Measurements from ENCODE around the gene LSAMP. TPM values are rescaled to one million over a fixed set of nuclear protein-coding genes. Genes with fewer than 3 reads are reported as not detected.
A peak's percentile ranks its signal among the peaks of the same experiment; 100 is the strongest.

LSAMP gene
- total RNA-seq, 1 experiment from 2014 or later, result 5.7 TPM

DNA sequence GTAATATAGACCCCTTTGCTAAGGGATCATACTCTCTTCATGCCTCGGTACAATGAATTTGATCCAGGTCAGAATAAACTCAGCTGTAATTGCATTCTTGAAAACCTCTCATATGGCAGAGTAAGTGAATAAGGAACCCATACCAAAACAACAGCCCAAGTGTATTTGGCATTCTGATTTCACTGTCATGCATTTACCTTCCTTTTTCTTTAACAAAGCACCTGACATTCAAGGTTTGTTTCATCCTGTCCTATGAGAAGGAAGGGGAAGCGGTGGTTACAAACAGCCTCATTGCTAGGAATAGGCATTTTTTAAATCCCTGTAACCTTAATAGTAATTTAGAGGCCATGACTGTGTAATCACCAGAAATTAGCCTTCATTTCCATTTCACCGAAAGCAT, 97.1 kb downstream of the LSAMP start:
- TF ChIP-seq ZNF263 (CRISPR knock-in tag; IDR thresholded peaks at IDR 0.05; ENCODE audit: low read depth), result no peak
- TF ChIP-seq ZNF121 (CRISPR knock-in tag; IDR thresholded peaks at IDR 0.05), result no peak
- DNase-seq (ENCODE audit: low spot score) (no peak), ATAC-seq (peak; percentile 69)
- H3K27me3 Mint-ChIP-seq (ENCODE audit: low read depth), result no peaks in the 10 kb centered on the region
- CTCF ChIA-PET, result no interaction called here
- POLR2A ChIA-PET, result interaction anchor here (0.6 kb wide), 1 partner anchor 97 kb away, joined by 3 read pairs; the partner anchor contains the start of gene LSAMP
- H3K4me1 Mint-ChIP-seq, result peaks cover 26% of the 10 kb centered on the region
- peak overlapping the region; percentile 47; the same call in 1 of the 2 replicates for H3K27ac Mint-ChIP-seq
- H3K9me3 Mint-ChIP-seq, result no peaks in the 10 kb centered on the region
- no peak overlapping the region for H3K4me3 Mint-ChIP-seq
- no peaks in the 10 kb centered on the region for H3K36me3 Mint-ChIP-seq

DNA sequence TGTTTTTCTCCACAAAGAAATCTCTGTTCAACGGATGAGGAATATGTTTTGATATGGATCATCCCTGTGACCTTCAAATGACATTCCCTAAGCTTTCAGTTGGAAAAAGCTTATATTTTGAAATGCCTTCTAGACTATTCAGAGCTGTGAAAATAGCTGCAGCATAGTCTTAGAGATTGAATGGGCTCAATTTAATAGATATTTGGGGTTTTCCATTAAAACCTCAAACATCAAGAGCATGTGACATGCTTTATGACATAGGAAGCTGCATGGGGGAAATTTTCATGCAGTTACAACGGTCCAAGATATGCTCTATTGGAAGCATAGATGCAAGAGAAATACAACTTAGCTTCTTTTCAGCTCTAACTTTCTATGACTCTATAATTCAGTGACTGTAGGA, 102.8 kb downstream of the LSAMP start:
- CTCF ChIA-PET, result no interaction called here
- Mint-ChIP-seq H3K9me3 (no peaks in the 10 kb centered on the region), H3K4me1 (peaks cover 44% of the 10 kb centered on the region), H3K36me3 (no peaks in the 10 kb centered on the region), H3K27me3 (ENCODE audit: low read depth) (0 out of 2 replicates have a peak, but pooled peaks cover 4% of the 10 kb centered on the region), H3K27ac (no peak overlapping the region), H3K4me3 (no peak overlapping the region)
- POLR2A ChIA-PET, result no interaction called here
- TF ChIP-seq NFE2L1 (CRISPR knock-in tag; IDR thresholded peaks at IDR 0.05) (no peak), ZNF121 (CRISPR knock-in tag; IDR thresholded peaks at IDR 0.05) (no peak), MYBL2 (CRISPR knock-in tag; IDR thresholded peaks at IDR 0.05) (no peak), GRHL2 (CRISPR knock-in tag; IDR thresholded peaks at IDR 0.05; ENCODE audit: insufficient replicate concordance, severe bottlenecking) (no peak), ZNF416 (CRISPR knock-in tag; IDR thresholded peaks at IDR 0.05) (no peak), RORB (CRISPR knock-in tag; IDR thresholded peaks at IDR 0.05) (no peak), FOXJ3 (CRISPR knock-in tag; IDR thresholded peaks at IDR 0.05; ENCODE audit: borderline replicate concordance) (no peak), TEAD4 (CRISPR knock-in tag; IDR thresholded peaks at IDR 0.05) (no peak), KAT7 (CRISPR knock-in tag; IDR thresholded peaks at IDR 0.05; ENCODE audit: borderline replicate concordance) (no peak), CREB1 (CRISPR knock-in tag; IDR thresholded peaks at IDR 0.05) (no peak), PRRX2 (CRISPR knock-in tag; IDR thresholded peaks at IDR 0.05) (no peak), JAZF1 (CRISPR knock-in tag; IDR thresholded peaks at IDR 0.05) (no peak), ZNF232 (CRISPR knock-in tag; IDR thresholded peaks at IDR 0.05) (no peak), ESRRA (CRISPR knock-in tag; IDR thresholded peaks at IDR 0.05; ENCODE audit: borderline replicate concordance) (no peak)
- TF ChIP-seq, protein P1, sequence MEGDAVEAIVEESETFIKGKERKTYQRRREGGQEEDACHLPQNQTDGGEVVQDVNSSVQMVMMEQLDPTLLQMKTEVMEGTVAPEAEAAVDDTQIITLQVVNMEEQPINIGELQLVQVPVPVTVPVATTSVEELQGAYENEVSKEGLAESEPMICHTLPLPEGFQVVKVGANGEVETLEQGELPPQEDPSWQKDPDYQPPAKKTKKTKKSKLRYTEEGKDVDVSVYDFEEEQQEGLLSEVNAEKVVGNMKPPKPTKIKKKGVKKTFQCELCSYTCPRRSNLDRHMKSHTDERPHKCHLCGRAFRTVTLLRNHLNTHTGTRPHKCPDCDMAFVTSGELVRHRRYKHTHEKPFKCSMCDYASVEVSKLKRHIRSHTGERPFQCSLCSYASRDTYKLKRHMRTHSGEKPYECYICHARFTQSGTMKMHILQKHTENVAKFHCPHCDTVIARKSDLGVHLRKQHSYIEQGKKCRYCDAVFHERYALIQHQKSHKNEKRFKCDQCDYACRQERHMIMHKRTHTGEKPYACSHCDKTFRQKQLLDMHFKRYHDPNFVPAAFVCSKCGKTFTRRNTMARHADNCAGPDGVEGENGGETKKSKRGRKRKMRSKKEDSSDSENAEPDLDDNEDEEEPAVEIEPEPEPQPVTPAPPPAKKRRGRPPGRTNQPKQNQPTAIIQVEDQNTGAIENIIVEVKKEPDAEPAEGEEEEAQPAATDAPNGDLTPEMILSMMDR (IDR thresholded peaks at IDR 0.05), result no peak
- TF ChIP-seq, protein P2, sequence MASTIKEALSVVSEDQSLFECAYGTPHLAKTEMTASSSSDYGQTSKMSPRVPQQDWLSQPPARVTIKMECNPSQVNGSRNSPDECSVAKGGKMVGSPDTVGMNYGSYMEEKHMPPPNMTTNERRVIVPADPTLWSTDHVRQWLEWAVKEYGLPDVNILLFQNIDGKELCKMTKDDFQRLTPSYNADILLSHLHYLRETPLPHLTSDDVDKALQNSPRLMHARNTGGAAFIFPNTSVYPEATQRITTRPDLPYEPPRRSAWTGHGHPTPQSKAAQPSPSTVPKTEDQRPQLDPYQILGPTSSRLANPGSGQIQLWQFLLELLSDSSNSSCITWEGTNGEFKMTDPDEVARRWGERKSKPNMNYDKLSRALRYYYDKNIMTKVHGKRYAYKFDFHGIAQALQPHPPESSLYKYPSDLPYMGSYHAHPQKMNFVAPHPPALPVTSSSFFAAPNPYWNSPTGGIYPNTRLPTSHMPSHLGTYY (CRISPR knock-in tag; IDR thresholded peaks at IDR 0.05), result no peak
- TF ChIP-seq, protein P3, sequence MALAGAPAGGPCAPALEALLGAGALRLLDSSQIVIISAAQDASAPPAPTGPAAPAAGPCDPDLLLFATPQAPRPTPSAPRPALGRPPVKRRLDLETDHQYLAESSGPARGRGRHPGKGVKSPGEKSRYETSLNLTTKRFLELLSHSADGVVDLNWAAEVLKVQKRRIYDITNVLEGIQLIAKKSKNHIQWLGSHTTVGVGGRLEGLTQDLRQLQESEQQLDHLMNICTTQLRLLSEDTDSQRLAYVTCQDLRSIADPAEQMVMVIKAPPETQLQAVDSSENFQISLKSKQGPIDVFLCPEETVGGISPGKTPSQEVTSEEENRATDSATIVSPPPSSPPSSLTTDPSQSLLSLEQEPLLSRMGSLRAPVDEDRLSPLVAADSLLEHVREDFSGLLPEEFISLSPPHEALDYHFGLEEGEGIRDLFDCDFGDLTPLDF (CRISPR knock-in tag; IDR thresholded peaks at IDR 0.05), result no peak
- TF ChIP-seq, protein P4, sequence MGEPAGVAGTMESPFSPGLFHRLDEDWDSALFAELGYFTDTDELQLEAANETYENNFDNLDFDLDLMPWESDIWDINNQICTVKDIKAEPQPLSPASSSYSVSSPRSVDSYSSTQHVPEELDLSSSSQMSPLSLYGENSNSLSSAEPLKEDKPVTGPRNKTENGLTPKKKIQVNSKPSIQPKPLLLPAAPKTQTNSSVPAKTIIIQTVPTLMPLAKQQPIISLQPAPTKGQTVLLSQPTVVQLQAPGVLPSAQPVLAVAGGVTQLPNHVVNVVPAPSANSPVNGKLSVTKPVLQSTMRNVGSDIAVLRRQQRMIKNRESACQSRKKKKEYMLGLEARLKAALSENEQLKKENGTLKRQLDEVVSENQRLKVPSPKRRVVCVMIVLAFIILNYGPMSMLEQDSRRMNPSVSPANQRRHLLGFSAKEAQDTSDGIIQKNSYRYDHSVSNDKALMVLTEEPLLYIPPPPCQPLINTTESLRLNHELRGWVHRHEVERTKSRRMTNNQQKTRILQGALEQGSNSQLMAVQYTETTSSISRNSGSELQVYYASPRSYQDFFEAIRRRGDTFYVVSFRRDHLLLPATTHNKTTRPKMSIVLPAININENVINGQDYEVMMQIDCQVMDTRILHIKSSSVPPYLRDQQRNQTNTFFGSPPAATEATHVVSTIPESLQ (CRISPR knock-in tag; IDR thresholded peaks at IDR 0.05), result no peak
- TF ChIP-seq, protein P5, sequence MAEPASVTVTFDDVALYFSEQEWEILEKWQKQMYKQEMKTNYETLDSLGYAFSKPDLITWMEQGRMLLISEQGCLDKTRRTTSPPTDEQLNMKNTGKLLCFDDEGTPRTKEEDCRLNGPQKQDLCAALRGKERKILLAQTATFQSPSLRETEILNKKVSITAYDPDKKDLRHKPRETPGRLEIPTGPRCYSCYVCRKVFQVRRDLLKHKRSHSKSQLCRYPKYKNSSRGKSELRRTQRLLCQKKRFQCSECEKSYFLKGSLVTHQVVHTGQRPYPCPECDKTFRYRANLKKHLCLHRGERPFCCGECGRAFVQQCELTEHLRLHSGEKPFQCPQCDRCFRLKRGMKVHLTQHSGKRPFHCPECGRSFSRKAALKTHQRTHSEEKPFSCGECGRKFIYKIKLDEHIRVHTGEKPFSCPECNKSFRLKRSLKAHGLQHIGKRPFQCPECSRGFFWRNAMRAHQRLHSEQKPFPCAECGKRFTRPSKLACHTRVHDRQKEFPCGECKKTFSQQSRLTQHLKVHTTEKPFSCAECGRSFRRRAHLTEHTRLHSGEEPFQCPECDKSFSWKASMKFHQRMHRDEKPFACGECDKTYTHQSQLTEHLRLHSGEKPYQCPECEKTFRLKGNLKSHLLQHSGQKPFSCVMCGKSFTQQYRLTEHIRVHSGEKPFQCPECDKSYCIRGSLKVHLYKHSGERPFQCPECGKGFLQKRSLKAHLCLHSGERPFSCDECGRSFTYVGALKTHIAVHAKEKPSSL (CRISPR knock-in tag; conservative IDR thresholded peaks at IDR 0.05), result no peak
- TF ChIP-seq, protein P6, sequence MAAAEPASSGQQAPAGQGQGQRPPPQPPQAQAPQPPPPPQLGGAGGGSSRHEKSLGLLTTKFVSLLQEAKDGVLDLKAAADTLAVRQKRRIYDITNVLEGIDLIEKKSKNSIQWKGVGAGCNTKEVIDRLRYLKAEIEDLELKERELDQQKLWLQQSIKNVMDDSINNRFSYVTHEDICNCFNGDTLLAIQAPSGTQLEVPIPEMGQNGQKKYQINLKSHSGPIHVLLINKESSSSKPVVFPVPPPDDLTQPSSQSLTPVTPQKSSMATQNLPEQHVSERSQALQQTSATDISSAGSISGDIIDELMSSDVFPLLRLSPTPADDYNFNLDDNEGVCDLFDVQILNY (CRISPR knock-in tag; IDR thresholded peaks at IDR 0.05), result no peak
- no peak for DNase-seq (ENCODE audit: low spot score)
- ATAC-seq, result no peak
